Measurements from ENCODE around the gene SMIM41. TPM values are rescaled to one million over a fixed set of nuclear protein-coding genes. Genes with fewer than 3 reads are reported as not detected.

Gene SMIM41
- total RNA-seq, 1 experiment from 2014 or later, result not detected

DNA sequence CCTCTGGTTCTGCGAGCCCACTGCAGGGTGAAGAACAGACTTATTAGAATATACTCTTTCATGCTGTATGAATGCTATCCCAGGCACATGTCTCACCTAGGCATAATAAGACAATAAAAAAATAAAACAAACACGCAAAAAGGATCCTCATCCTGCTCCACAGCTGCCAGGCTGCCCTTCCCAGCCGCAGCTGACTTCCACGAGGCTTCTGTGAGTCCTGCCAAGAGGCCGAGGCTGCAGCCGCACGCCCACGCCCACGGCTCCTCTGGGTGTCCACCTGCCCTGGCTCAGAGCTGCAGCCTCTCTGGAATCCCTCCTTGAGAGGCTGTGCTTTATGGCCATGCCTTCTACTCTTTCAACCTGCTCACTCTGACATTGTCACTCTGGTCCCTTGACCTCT, 6.9 kb downstream of the SMIM41 start:
- Histone ChIP-seq H3K27me3 (ENCODE audit: control insufficient read depth, insufficient read depth, low read length) (peaks cover 6% of the 10 kb centered on the region), H3K36me3 (ENCODE audit: control insufficient read depth, insufficient read depth, low read length) (no peaks in the 10 kb centered on the region), H3K27ac (ENCODE audit: low read length) (no peak overlapping the region), H3K4me3 (ENCODE audit: low read depth in 2 of 2, low read length in 2 of 2) (no peak overlapping the region), H3K4me1 (ENCODE audit: control insufficient read depth, insufficient read depth, low read length) (peaks cover 7% of the 10 kb centered on the region; the same call in 1 of the 2 replicates), H3K9me3 (ENCODE audit: control insufficient read depth, insufficient read depth, low read depth, low read length) (no peaks in the 10 kb centered on the region)
- BruUV-seq (replicated peaks), result no TSS peak
- no peak for DNase-seq (ENCODE audit: low read depth, low spot score)
- in situ Hi-C loops (cut with HindIII; ENCODE audit: low pct_unique_long_range_greater_than_20kb, low sequenced_read_pairs) (no loop called here), intact Hi-C loops (cut with micrococcal nuclease; ENCODE audit: unreplicated experiment) (no loop called here)
- ATAC-seq, result no peak
- ChIA-PET CTCF (interaction anchor here (0.6 to 0.7 kb wide), 2 partner anchors 61 to 966 kb away, joined by 3 to 4 read pairs; no protein-coding TSS in a partner anchor), POLR2A (no interaction called here)
- TF ChIP-seq REST (IDR thresholded peaks at IDR 0.05; ENCODE audit: insufficient read depth in 1 of 2, low read depth in 2 of 2, low read length in 1 of 2), result no peak
- TF ChIP-seq TCF7L2 (IDR thresholded peaks at IDR 0.05; ENCODE audit: low read depth, low read length), result no peak
- no peak for TF ChIP-seq CTCF (IDR thresholded peaks at IDR 0.05)
- TF ChIP-seq SIN3A (IDR thresholded peaks at IDR 0.05; ENCODE audit: borderline replicate concordance, insufficient read depth, low read depth, low read length), result no peak
- no peak for TF ChIP-seq POLR2AphosphoS5 (IDR thresholded peaks at IDR 0.05; ENCODE audit: low read depth, low read length)

GRCh38 chr12:52086944-52087835, 7.7 kb downstream of the SMIM41 start:
- TF ChIP-seq POLR2AphosphoS5 (IDR thresholded peaks at IDR 0.05; ENCODE audit: low read depth, low read length), result no peak
- TF ChIP-seq TCF7L2 (IDR thresholded peaks at IDR 0.05; ENCODE audit: low read depth, low read length), result no peak
- no peak for TF ChIP-seq SIN3A (IDR thresholded peaks at IDR 0.05; ENCODE audit: borderline replicate concordance, insufficient read depth, low read depth, low read length)
- TF ChIP-seq CTCF (IDR thresholded peaks at IDR 0.05), result no peak
- no peak for TF ChIP-seq REST (IDR thresholded peaks at IDR 0.05; ENCODE audit: insufficient read depth in 1 of 2, low read depth in 2 of 2, low read length in 1 of 2)
- no peak overlapping the region for H3K4me3 ChIP-seq (ENCODE audit: low read depth in 2 of 2, low read length in 2 of 2)
- no peak overlapping the region for H3K27ac ChIP-seq (ENCODE audit: low read length)
- ChIA-PET POLR2A (no interaction called here), CTCF (interaction anchor here (0.7 kb wide), 1 partner anchor 62 kb away, joined by 3 read pairs; no protein-coding TSS in a partner anchor)
- H3K27me3 ChIP-seq (ENCODE audit: control insufficient read depth, insufficient read depth, low read length), result peaks cover 10% of the 10 kb centered on the region
- in situ Hi-C loops (cut with HindIII; ENCODE audit: low pct_unique_long_range_greater_than_20kb, low sequenced_read_pairs), result no loop called here
- no TSS peak for BruUV-seq (replicated peaks)
- no peaks in the 10 kb centered on the region for H3K36me3 ChIP-seq (ENCODE audit: control insufficient read depth, insufficient read depth, low read length)
- no peak for DNase-seq (ENCODE audit: low read depth, low spot score)
- no peaks in the 10 kb centered on the region; the same call in 1 of the 2 replicates for H3K4me1 ChIP-seq (ENCODE audit: control insufficient read depth, insufficient read depth, low read length)
- H3K9me3 ChIP-seq (ENCODE audit: control insufficient read depth, insufficient read depth, low read depth, low read length), result no peaks in the 10 kb centered on the region
- ATAC-seq, result no peak
- intact Hi-C loops (cut with micrococcal nuclease; ENCODE audit: unreplicated experiment), result no loop called here

Measured in Panc1 (cell line).